Central memory CD4-positive, alpha-beta T cell (primary cell): Measurements from ENCODE around the gene FEN1.

ENCODE experiments used
- DNase-seq: peaks from one replicate; pipeline ENCODE4 v3.0.0; 2022

The FEN1 gene

GRCh38 chr11:61846362-61847020 is 53.8 kb downstream of the FEN1 start:
- DNase-seq: no peak
